ENCODE measurements around the gene P4HB.

Gene P4HB

DNA sequence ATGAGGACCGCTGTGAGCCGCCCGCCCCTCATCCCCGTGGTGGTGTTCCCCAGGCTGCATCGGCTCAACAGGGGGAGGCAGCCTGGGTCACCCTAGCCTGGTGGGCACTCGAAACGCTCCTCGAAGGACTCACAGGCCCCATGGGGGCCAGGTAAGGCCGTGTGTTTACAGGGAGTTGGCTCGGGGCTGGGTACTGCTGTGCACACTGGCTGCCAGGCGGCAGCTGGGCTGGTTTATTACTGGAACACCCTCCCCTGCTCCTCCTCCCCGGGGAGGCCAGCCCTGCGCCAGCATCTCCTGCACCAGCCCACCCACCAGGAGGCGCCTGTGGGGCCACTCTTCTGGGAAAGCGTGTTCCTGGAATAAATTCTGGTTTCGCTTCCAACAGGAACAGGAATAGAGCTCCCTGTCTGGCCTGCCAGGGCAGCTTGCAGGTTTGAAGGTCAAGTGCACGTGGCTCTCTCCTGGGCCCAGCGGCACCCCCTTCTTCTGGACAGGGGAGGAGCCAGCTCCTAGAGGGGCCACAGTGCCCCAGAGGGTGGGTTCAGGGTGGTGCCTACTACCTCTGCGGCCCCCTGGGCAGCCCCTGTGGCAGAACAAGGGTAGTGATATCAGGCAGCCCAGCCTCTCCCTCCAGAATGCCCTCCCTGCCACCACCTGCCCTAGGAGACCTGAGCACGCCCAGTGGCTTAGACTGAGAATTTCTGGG, 38.6 kb downstream of the P4HB start:
- H3K4me1 ChIP-seq (ENCODE audit: control insufficient read depth, insufficient read depth, low read length) = peaks cover 10% of the 10 kb centered on the region
- peaks cover 0 to 10% of the 10 kb centered on the region in 2 experiments; a peak in 1 of 3 replicates for H3K36me3 ChIP-seq (ENCODE audit: control insufficient read depth in 2 of 2, insufficient read depth in 1 of 2, low read length in 2 of 2)
- ChIA-PET POLR2A (interaction anchor here (1.2 to 2.1 kb wide), 5 partner anchors 11 to 119 kb away, joined by 3 to 9 read pairs (median 5); partner anchors contain the start of genes MCRIP1 and MRPL12), CTCF (interaction anchor here (0.6 to 1.8 kb wide), 17 partner anchors 9 to 563 kb away, joined by 3 to 12 read pairs (median 4); partner anchors contain the start of genes CCDC137, MCRIP1 and PPP1R27)
- no peak overlapping the region for H3K4me3 ChIP-seq (ENCODE audit: low read depth, low read length)
- H3K9me3 ChIP-seq (ENCODE audit: control insufficient read depth, insufficient read depth, low read depth, low read length) = no peaks in the 10 kb centered on the region
- H3K27ac ChIP-seq (ENCODE audit: extremely low read depth, low read depth, low read length) = peak overlapping the region; percentile 44; the same call in 1 of the 2 replicates
- TF ChIP-seq GLI4 (tag by site-specific recombination; IDR thresholded peaks at IDR 0.05) (no peak), ZFP69B (tag by site-specific recombination; IDR thresholded peaks at IDR 0.05) (peak; percentile 88), ZNF510 (tag by site-specific recombination; IDR thresholded peaks at IDR 0.05; ENCODE audit: insufficient replicate concordance) (no peak), ZBTB17 (tag by site-specific recombination; IDR thresholded peaks at IDR 0.05) (peak; percentile 35; the same call in 1 of the 2 replicates), KLF16 (tag by site-specific recombination; IDR thresholded peaks at IDR 0.05) (0 out of 2 replicates have a peak, but pooled peaks have one; percentile 16), GLIS1 (tag by site-specific recombination; IDR thresholded peaks at IDR 0.05) (peak; percentile 84), ZBTB8A (tag by site-specific recombination; IDR thresholded peaks at IDR 0.05) (peak; percentile 71), ZNF223 (tag by site-specific recombination; IDR thresholded peaks at IDR 0.05) (peak; percentile 81; the same call in 1 of the 2 replicates), PRDM1 (tag by site-specific recombination; IDR thresholded peaks at IDR 0.05) (0 out of 2 replicates have a peak, but pooled peaks have one; percentile 8), YY2 (tag by site-specific recombination; IDR thresholded peaks at IDR 0.05) (no peak), HOXA7 (CRISPR knock-in tag; IDR thresholded peaks at IDR 0.05; ENCODE audit: borderline replicate concordance) (no peak), SP3 (tag by site-specific recombination; IDR thresholded peaks at IDR 0.05) (peak; percentile 68), ZNF670 (tag by site-specific recombination; IDR thresholded peaks at IDR 0.05; ENCODE audit: low read depth) (no peak), PRDM4 (tag by site-specific recombination; IDR thresholded peaks at IDR 0.05) (peak; percentile 35; the same call in 1 of the 2 replicates), IKZF3 (tag by site-specific recombination; IDR thresholded peaks at IDR 0.05) (peak; percentile 83), ZNF514 (tag by site-specific recombination; IDR thresholded peaks at IDR 0.05) (no peak), ZIC2 (tag by site-specific recombination; IDR thresholded peaks at IDR 0.05) (peak; percentile 98), ZBTB10 (tag by site-specific recombination; IDR thresholded peaks at IDR 0.05) (0 out of 2 replicates have a peak, but pooled peaks have one; percentile 4), ZNF292 (tag by site-specific recombination; IDR thresholded peaks at IDR 0.05; ENCODE audit: borderline replicate concordance, low read depth) (no peak)
- TF ChIP-seq, protein P1, sequence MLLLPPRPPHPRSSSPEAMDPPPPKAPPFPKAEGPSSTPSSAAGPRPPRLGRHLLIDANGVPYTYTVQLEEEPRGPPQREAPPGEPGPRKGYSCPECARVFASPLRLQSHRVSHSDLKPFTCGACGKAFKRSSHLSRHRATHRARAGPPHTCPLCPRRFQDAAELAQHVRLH (tag by site-specific recombination; IDR thresholded peaks at IDR 0.05) = 0 out of 2 replicates have a peak, but pooled peaks have one; percentile 17
- TF ChIP-seq, protein P2, sequence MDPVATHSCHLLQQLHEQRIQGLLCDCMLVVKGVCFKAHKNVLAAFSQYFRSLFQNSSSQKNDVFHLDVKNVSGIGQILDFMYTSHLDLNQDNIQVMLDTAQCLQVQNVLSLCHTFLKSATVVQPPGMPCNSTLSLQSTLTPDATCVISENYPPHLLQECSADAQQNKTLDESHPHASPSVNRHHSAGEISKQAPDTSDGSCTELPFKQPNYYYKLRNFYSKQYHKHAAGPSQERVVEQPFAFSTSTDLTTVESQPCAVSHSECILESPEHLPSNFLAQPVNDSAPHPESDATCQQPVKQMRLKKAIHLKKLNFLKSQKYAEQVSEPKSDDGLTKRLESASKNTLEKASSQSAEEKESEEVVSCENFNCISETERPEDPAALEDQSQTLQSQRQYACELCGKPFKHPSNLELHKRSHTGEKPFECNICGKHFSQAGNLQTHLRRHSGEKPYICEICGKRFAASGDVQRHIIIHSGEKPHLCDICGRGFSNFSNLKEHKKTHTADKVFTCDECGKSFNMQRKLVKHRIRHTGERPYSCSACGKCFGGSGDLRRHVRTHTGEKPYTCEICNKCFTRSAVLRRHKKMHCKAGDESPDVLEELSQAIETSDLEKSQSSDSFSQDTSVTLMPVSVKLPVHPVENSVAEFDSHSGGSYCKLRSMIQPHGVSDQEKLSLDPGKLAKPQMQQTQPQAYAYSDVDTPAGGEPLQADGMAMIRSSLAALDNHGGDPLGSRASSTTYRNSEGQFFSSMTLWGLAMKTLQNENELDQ (tag by site-specific recombination; IDR thresholded peaks at IDR 0.05; ENCODE audit: low read depth) = no peak
- TF ChIP-seq, protein P3, sequence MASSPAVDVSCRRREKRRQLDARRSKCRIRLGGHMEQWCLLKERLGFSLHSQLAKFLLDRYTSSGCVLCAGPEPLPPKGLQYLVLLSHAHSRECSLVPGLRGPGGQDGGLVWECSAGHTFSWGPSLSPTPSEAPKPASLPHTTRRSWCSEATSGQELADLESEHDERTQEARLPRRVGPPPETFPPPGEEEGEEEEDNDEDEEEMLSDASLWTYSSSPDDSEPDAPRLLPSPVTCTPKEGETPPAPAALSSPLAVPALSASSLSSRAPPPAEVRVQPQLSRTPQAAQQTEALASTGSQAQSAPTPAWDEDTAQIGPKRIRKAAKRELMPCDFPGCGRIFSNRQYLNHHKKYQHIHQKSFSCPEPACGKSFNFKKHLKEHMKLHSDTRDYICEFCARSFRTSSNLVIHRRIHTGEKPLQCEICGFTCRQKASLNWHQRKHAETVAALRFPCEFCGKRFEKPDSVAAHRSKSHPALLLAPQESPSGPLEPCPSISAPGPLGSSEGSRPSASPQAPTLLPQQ (tag by site-specific recombination; IDR thresholded peaks at IDR 0.05) = peak; percentile 83; the same call in 1 of the 2 replicates
- TF ChIP-seq, protein P4, sequence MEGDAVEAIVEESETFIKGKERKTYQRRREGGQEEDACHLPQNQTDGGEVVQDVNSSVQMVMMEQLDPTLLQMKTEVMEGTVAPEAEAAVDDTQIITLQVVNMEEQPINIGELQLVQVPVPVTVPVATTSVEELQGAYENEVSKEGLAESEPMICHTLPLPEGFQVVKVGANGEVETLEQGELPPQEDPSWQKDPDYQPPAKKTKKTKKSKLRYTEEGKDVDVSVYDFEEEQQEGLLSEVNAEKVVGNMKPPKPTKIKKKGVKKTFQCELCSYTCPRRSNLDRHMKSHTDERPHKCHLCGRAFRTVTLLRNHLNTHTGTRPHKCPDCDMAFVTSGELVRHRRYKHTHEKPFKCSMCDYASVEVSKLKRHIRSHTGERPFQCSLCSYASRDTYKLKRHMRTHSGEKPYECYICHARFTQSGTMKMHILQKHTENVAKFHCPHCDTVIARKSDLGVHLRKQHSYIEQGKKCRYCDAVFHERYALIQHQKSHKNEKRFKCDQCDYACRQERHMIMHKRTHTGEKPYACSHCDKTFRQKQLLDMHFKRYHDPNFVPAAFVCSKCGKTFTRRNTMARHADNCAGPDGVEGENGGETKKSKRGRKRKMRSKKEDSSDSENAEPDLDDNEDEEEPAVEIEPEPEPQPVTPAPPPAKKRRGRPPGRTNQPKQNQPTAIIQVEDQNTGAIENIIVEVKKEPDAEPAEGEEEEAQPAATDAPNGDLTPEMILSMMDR (tag by site-specific recombination; IDR thresholded peaks at IDR 0.05) = peak; percentile 74; the same call in 1 of the 2 replicates
- TF ChIP-seq, protein P5, sequence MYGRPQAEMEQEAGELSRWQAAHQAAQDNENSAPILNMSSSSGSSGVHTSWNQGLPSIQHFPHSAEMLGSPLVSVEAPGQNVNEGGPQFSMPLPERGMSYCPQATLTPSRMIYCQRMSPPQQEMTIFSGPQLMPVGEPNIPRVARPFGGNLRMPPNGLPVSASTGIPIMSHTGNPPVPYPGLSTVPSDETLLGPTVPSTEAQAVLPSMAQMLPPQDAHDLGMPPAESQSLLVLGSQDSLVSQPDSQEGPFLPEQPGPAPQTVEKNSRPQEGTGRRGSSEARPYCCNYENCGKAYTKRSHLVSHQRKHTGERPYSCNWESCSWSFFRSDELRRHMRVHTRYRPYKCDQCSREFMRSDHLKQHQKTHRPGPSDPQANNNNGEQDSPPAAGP (tag by site-specific recombination; IDR thresholded peaks at IDR 0.05) = 0 out of 2 replicates have a peak, but pooled peaks have one; percentile 27

Data from HEK293 (cell line).